CD8-positive, alpha-beta memory T cell (primary cell): ENCODE measurements around the gene TOGARAM2. TPM values are rescaled to one million over a fixed set of nuclear protein-coding genes. Genes with fewer than 3 reads are reported as not detected.

Source experiments
- CTCF ChIA-PET: fragments of 350-600 bp; sonication (Branson Sonifier 250); formaldehyde crosslinking; loops from one replicate; lab custom pipeline; 2021; ENCODE audit warnings: antibody characterized with exemption; lab: Charles Lee
- POLR2A ChIA-PET: fragments of 350-600 bp; sonication (Branson Sonifier 250); formaldehyde crosslinking; loops from one replicate; lab custom pipeline; 2021; ENCODE audit warnings: antibody characterized with exemption; lab: Charles Lee
- DNase-seq, 5 donors: peaks; one replicate each; pipeline versions ENCODE4 v3.0.0 to v3.0.0-alpha.2; 2020 to 2022; ENCODE audit warnings: mixed read lengths in 1 of 5
- H3K27ac ChIP-seq: one replicate; pipeline ENCODE4 v1.7.0; 2013; ENCODE audit warnings: low read depth, mild to moderate bottlenecking, low read length, moderate library complexity
- H3K27me3 ChIP-seq: 2 replicates; pipeline ENCODE4 v1.7.0; 2013; ENCODE audit warnings: low read length, mild to moderate bottlenecking; ENCODE audit not compliant: insufficient read depth, poor library complexity, severe bottlenecking
- H3K36me3 ChIP-seq: 2 replicates; pipeline ENCODE4 v1.7.0; 2013; ENCODE audit warnings: mild to moderate bottlenecking, low read length, moderate library complexity; ENCODE audit not compliant: insufficient read depth
- H3K4me1 ChIP-seq: 2 replicates; pipeline ENCODE4 v1.7.0; 2013; ENCODE audit warnings: mild to moderate bottlenecking, low read length, moderate library complexity; ENCODE audit not compliant: insufficient read depth
- H3K4me3 ChIP-seq: 2 replicates; pipeline ENCODE4 v1.7.0; 2013; ENCODE audit warnings: mild to moderate bottlenecking, low read length
- H3K9me3 ChIP-seq: 2 replicates; pipeline ENCODE4 v1.7.0; 2013; ENCODE audit warnings: mild to moderate bottlenecking, low read length
- H3K27ac Mint-ChIP-seq, 8 donors: one replicate each; pipeline ENCODE4 v1.8.0; 2020 to 2021; ENCODE audit warnings: mixed read lengths in 8 of 8, mild to moderate bottlenecking in 6 of 8, inconsistent platforms in 3 of 8, moderate library complexity in 3 of 8
- H3K27me3 Mint-ChIP-seq, 2 donors: one replicate each; pipeline ENCODE4 v1.8.0; 2020 to 2021; ENCODE audit warnings: mixed read lengths in 2 of 2, mild to moderate bottlenecking in 1 of 2, moderate library complexity in 1 of 2
- H3K36me3 Mint-ChIP-seq, 3 donors: one replicate each; pipeline ENCODE4 v1.8.0; 2020 to 2021; ENCODE audit warnings: mixed read lengths in 3 of 3, inconsistent platforms in 1 of 3, mild to moderate bottlenecking in 1 of 3
- H3K4me1 Mint-ChIP-seq, 3 donors: one replicate each; pipeline ENCODE4 v1.8.0; 2020 to 2021; ENCODE audit warnings: mixed read lengths in 3 of 3, inconsistent platforms in 1 of 3, mild to moderate bottlenecking in 1 of 3
- H3K4me3 Mint-ChIP-seq, 7 donors: one replicate each; pipeline ENCODE4 v1.8.0; 2020 to 2021; ENCODE audit warnings: mixed read lengths in 7 of 7, mild to moderate bottlenecking in 6 of 7, moderate library complexity in 4 of 7, inconsistent platforms in 2 of 7
- H3K9me3 Mint-ChIP-seq, 5 donors: one replicate each; pipeline ENCODE4 v1.8.0; 2020 to 2022; ENCODE audit warnings: mixed read lengths in 5 of 5, mild to moderate bottlenecking in 3 of 5, moderate library complexity in 2 of 5, inconsistent platforms in 1 of 5
- polyA plus RNA-seq: library from polyadenylated mRNA; unstranded; fragments of 300-500 nt; fragmentation: Illumina TruSeq; gene quantifications from one replicate; pipeline ENCODE4 v1.2.3, GENCODE V29; 2021
- total RNA-seq, 2 experiments: library from RNA; stranded (reverse); gene quantifications; one replicate each; pipeline ENCODE4 v1.2.3, GENCODE V29; 2021

The TOGARAM2 gene
- total and polyA plus RNA-seq, 3 experiments from 2014 or later: 2.5 to 5.2 (median 5.0) TPM

DNA sequence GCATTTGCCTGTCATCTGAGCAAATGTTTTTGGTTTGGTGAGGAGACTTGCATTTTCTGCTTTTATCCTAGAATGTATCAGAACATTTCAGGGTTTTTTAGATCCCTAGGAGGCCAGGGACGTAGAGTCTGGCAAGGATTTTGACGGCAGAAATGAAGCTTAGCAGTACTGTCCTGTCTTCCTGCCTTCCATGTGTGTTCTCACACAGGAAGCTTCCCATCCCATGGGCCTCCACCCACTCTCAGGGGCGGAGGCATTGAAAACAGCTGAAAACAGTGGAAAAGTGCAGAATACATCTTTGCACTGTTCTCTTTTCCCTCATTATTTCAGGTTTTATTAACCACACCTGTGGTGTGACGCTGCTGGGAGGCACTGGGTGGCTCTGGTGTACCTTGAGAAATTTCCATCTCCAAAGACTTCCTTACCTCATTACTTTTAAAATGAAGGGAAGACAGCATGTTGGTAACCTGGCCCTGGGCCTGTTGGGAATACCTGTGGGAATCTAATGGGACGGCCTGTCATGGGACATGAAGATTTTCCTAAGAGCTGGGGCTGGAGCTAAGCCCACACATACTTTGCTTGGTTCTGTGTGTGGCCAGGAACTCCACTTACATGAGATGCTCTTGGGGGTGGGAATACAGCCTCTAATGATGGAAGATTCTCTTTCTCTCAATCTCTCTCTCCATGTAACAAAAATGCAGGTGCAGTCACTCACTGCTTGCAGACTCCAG lies 72.7 kb downstream of the TOGARAM2 start:
- Mint-ChIP-seq H3K9me3 (no peaks in the 10 kb centered on the region), H3K27ac (peak overlapping the region in 2 of 8 donors; percentile 16 to 32), H3K36me3 (peaks cover 0 to 16% (median 9%) of the 10 kb centered on the region in 3 donors), H3K4me3 (no peak overlapping the region), H3K4me1 (no peaks in the 10 kb centered on the region), H3K27me3 (no peaks in the 10 kb centered on the region)
- CTCF ChIA-PET: no interaction called here
- H3K36me3 ChIP-seq: no peaks in the 10 kb centered on the region
- no peaks in the 10 kb centered on the region for H3K27me3 ChIP-seq
- no peak overlapping the region for H3K27ac ChIP-seq
- DNase-seq: no peak
- POLR2A ChIA-PET: interaction anchor here (0.9 kb wide), 1 partner anchor 39 kb away, joined by 3 read pairs; no protein-coding TSS in a partner anchor
- no peak overlapping the region for H3K4me3 ChIP-seq
- no peaks in the 10 kb centered on the region for H3K4me1 ChIP-seq
- H3K9me3 ChIP-seq: no peaks in the 10 kb centered on the region

DNA sequence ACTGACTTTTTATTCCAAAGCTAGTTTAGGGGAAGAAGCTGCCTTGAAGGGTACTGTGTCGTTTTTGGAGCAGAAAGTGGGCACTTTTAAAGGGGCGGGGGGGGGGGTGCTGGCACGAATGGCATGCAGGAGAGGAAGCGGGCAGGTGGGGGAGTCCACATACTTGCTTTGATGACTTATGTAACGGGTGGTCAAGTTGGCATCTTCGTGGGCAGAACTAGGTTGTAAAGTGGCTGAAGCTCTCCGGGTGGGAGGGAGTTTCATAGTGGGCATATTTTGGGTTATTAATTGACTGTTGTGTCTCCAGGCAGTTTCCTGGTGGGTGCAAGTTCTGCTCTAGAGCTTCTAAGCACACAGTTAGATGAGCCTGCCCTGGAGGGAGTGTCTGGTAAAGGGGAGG lies 73.3 kb downstream of the TOGARAM2 start:
- H3K27me3 Mint-ChIP-seq: peaks cover 0 to 1% of the 10 kb centered on the region in 2 donors
- H3K9me3 Mint-ChIP-seq: no peaks in the 10 kb centered on the region
- H3K27ac Mint-ChIP-seq: peak overlapping the region in 1 of 8 donors; percentile 66
- H3K4me3 Mint-ChIP-seq: no peak overlapping the region
- POLR2A ChIA-PET: interaction anchor here (0.9 kb wide), 1 partner anchor 39 kb away, joined by 3 read pairs; no protein-coding TSS in a partner anchor
- H3K27ac ChIP-seq: no peak overlapping the region
- H3K36me3 ChIP-seq: no peaks in the 10 kb centered on the region
- no peak overlapping the region for H3K4me3 ChIP-seq
- peaks cover 0 to 14% (median 9%) of the 10 kb centered on the region in 3 donors for H3K36me3 Mint-ChIP-seq
- no peak for DNase-seq
- no peaks in the 10 kb centered on the region for H3K4me1 ChIP-seq
- H3K27me3 ChIP-seq: no peaks in the 10 kb centered on the region
- no peaks in the 10 kb centered on the region for H3K4me1 Mint-ChIP-seq
- H3K9me3 ChIP-seq: no peaks in the 10 kb centered on the region
- CTCF ChIA-PET: no interaction called here

DNA sequence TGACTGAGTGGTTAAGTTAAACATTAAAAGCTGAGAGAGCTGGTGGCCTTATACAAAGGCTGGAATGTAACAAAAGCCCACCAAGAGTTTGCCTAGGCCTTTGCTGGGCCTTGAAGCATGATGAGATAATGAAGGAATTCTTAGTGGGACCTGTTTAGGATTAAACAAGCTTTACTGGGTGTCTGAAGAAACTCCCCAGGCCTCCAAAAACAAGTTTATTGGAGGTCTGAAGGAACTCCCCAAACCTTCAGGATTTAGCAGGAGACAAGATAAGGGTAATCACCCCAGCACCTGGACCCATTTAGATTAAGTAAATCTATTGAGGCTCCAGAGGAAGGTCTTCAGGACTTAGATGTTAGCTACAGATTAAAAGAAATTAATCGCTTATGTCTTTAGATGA lies 74.5 kb downstream of the TOGARAM2 start:
- H3K36me3 Mint-ChIP-seq: peaks cover 0 to 12% (median 9%) of the 10 kb centered on the region in 3 donors
- Histone ChIP-seq H3K4me3 (no peak overlapping the region), H3K27ac (no peak overlapping the region), H3K9me3 (no peaks in the 10 kb centered on the region), H3K27me3 (no peaks in the 10 kb centered on the region), H3K4me1 (no peaks in the 10 kb centered on the region), H3K36me3 (no peaks in the 10 kb centered on the region)
- H3K27me3 Mint-ChIP-seq: peaks cover 0 to 2% of the 10 kb centered on the region in 2 donors
- no peaks in the 10 kb centered on the region for H3K9me3 Mint-ChIP-seq
- CTCF ChIA-PET: no interaction called here
- H3K27ac Mint-ChIP-seq: peak overlapping the region in 1 of 8 donors; percentile 0
- DNase-seq: no peak
- H3K4me3 Mint-ChIP-seq: no peak overlapping the region
- H3K4me1 Mint-ChIP-seq: no peaks in the 10 kb centered on the region
- POLR2A ChIA-PET: no interaction called here

DNA sequence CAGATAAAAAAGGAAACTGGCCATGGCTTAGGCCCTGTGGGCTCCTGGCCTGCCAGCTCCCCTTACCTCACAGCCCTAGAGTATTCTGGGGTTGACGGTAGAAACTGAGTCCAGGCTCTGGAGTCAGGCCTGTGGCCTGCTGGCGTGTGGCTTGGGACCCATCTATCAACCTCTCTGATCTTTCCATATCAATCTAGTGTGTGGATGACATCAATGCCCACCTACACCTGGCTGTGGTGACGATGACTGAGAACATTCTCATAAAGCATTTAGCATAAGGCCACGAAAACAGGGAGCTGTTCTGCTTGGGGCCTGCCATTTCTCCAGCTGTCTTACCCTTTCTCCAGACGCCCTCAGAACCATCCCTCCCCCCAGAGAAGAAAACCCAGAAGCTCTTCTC lies 75.4 kb downstream of the TOGARAM2 start:
- H3K4me1 ChIP-seq: no peaks in the 10 kb centered on the region
- Mint-ChIP-seq H3K4me1 (no peaks in the 10 kb centered on the region), H3K9me3 (no peaks in the 10 kb centered on the region), H3K27ac (no peak overlapping the region), H3K36me3 (peaks cover 0 to 10% (median 9%) of the 10 kb centered on the region in 3 donors), H3K4me3 (no peak overlapping the region), H3K27me3 (peaks cover 0 to 2% of the 10 kb centered on the region in 2 donors)
- H3K4me3 ChIP-seq: no peak overlapping the region
- no peaks in the 10 kb centered on the region for H3K9me3 ChIP-seq
- no peak for DNase-seq
- POLR2A ChIA-PET: no interaction called here
- no peak overlapping the region for H3K27ac ChIP-seq
- H3K27me3 ChIP-seq: no peaks in the 10 kb centered on the region
- H3K36me3 ChIP-seq: no peaks in the 10 kb centered on the region
- CTCF ChIA-PET: no interaction called here

DNA sequence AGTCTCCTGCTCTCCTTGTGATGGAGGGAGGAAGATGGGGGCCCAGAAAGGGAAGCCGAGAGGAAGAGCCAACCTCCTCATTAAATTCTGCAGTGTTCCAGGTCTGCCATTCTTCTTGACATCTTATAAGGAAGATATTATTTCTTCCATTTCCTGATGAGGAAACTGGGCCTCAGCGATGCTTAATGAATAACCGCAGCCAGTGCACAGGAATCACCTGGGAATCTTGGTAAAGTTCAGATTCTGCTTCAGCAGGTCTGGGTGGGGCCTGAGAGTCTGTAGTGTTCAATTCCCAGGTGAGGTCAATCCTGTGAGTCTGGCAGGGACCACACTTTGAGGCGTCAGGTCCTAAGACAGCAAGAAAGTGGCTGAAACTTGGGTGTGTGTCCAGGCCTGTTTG lies 75.9 kb downstream of the TOGARAM2 start:
- peaks cover 0 to 2% of the 10 kb centered on the region in 2 donors for H3K27me3 Mint-ChIP-seq
- H3K27me3 ChIP-seq: no peaks in the 10 kb centered on the region
- no peaks in the 10 kb centered on the region for H3K36me3 ChIP-seq
- H3K4me1 Mint-ChIP-seq: no peaks in the 10 kb centered on the region
- no peak overlapping the region for H3K27ac Mint-ChIP-seq
- ChIA-PET CTCF (no interaction called here), POLR2A (no interaction called here)
- no peak for DNase-seq
- H3K27ac ChIP-seq: no peak overlapping the region
- no peaks in the 10 kb centered on the region for H3K9me3 ChIP-seq
- H3K9me3 Mint-ChIP-seq: no peaks in the 10 kb centered on the region
- H3K4me3 ChIP-seq: no peak overlapping the region
- H3K4me1 ChIP-seq: no peaks in the 10 kb centered on the region
- no peak overlapping the region for H3K4me3 Mint-ChIP-seq
- H3K36me3 Mint-ChIP-seq: peaks cover 0 to 10% (median 9%) of the 10 kb centered on the region in 3 donors

DNA sequence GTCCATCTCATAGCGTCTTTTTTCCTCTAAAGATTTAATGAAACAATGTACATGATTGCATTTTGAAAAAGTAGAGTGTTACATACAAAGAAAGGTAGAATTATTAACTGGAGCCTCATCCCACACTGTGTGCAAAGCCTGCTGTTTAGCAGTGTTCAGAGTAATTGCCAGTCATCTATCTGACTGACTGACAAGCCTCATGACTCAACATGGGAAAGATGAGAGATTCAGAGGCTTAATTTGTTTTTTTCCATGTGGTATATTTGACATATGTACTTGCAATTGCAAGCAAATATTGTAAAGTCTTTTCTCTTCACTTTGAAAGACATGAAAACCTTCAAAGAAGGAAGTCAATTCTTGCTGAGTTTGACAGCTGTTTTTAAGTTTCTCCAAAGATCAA lies 78.5 kb downstream of the TOGARAM2 start:
- Mint-ChIP-seq H3K36me3 (peaks cover 0 to 4% (median 0%) of the 10 kb centered on the region in 3 donors), H3K4me1 (no peaks in the 10 kb centered on the region), H3K27me3 (peaks cover 0 to 2% of the 10 kb centered on the region in 2 donors), H3K4me3 (no peak overlapping the region), H3K27ac (peak overlapping the region in 3 of 8 donors; percentile 36 to 53 (median 48)), H3K9me3 (no peaks in the 10 kb centered on the region)
- DNase-seq: no peak
- CTCF ChIA-PET: no interaction called here
- no peak overlapping the region for H3K4me3 ChIP-seq
- no peaks in the 10 kb centered on the region for H3K27me3 ChIP-seq
- H3K36me3 ChIP-seq: no peaks in the 10 kb centered on the region
- POLR2A ChIA-PET: no interaction called here
- no peak overlapping the region for H3K27ac ChIP-seq
- no peaks in the 10 kb centered on the region for H3K9me3 ChIP-seq
- no peaks in the 10 kb centered on the region for H3K4me1 ChIP-seq

DNA sequence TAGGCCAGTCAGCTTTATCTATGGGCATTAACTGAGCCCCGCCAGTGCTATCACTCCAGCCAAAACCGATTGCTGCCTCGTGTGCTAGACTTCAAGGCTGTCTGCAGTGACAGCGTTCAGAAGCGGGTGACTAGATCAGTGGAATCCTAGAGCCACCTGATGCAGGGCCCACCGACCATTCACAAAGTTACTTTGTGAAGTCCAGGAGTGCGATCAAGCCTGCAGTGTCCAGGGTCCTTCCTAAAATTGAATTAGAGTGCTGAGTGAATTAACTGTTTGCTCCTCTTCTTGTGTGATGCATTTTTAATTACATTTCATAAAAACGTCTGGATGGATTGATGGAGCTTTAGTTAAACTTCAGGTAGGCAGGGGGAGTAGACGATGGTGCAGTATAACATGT lies 79.3 kb downstream of the TOGARAM2 start:
- POLR2A ChIA-PET: no interaction called here
- no peaks in the 10 kb centered on the region for H3K4me1 ChIP-seq
- H3K27ac ChIP-seq: no peak overlapping the region
- Mint-ChIP-seq H3K27me3 (peaks cover 0 to 2% of the 10 kb centered on the region in 2 donors), H3K27ac (peak overlapping the region in 2 of 8 donors; percentile 81 to 86), H3K36me3 (peaks cover 0 to 1% (median 0%) of the 10 kb centered on the region in 3 donors), H3K4me3 (no peak overlapping the region), H3K4me1 (no peaks in the 10 kb centered on the region), H3K9me3 (no peaks in the 10 kb centered on the region)
- no peaks in the 10 kb centered on the region for H3K9me3 ChIP-seq
- CTCF ChIA-PET: no interaction called here
- DNase-seq: no peak
- H3K27me3 ChIP-seq: no peaks in the 10 kb centered on the region
- no peak overlapping the region for H3K4me3 ChIP-seq
- no peaks in the 10 kb centered on the region for H3K36me3 ChIP-seq

DNA sequence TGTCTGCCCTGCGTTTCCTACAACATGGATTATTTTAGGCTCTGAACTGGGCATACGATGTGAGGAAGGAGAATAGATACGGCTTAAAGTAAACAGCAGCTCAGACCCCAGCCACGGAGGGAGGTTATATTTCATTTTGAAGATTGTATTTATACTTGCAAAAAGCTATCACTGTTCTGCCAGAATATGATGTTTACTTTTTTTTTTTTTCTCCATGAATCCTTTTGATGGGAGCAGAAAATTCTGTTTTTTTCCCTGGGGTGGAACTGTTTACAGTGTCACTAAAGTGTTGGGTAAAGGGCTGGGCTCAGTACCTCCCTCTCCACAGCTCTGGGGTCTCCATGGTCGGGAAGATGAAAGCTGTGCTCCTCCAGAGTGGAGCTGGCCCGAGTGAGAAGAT lies 80.1 kb downstream of the TOGARAM2 start:
- ChIA-PET CTCF (interaction anchor here (0.9 kb wide), 1 partner anchor 8 kb away, joined by 3 read pairs; no protein-coding TSS in a partner anchor), POLR2A (no interaction called here)

More for the DNA sequence above, 80.1 kb downstream of the TOGARAM2 start:
- DNase-seq: no peak
- no peaks in the 10 kb centered on the region for H3K36me3 ChIP-seq
- Mint-ChIP-seq H3K9me3 (no peaks in the 10 kb centered on the region), H3K4me3 (no peak overlapping the region), H3K36me3 (peaks cover 0 to 1% (median 0%) of the 10 kb centered on the region in 3 donors), H3K4me1 (no peaks in the 10 kb centered on the region), H3K27ac (peak overlapping the region in 1 of 8 donors; percentile 60), H3K27me3 (peaks cover 0 to 2% of the 10 kb centered on the region in 2 donors)
- H3K27me3 ChIP-seq: no peaks in the 10 kb centered on the region
- no peaks in the 10 kb centered on the region for H3K4me1 ChIP-seq
- no peak overlapping the region for H3K27ac ChIP-seq
- H3K4me3 ChIP-seq: no peak overlapping the region
- no peaks in the 10 kb centered on the region for H3K9me3 ChIP-seq
